NCI-H1092 (cell line): Measurements from ENCODE around the gene HNRNPUL2.
A peak's percentile ranks its signal among the peaks of the same experiment; 100 is the strongest.

ENCODE experiments used
- DNase-seq: peaks from one replicate; lab custom pipeline; 2025; lab: John Stamatoyannopoulos, UW

HNRNPUL2 gene

DNA sequence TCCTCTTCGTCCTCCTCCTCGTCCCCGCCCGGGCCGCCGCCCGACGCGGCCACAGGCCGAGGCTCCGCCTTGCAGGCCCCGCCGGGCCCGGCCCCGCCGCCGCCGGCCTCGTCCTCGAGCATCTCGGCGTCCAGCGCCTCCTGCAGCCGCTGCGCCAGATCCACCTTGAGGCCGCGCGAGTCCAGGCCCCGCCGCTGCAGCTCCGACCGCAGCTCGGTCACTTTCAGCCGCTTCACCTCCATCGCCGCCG is 417 bp downstream of the HNRNPUL2 start:
- no peak for DNase-seq

DNA sequence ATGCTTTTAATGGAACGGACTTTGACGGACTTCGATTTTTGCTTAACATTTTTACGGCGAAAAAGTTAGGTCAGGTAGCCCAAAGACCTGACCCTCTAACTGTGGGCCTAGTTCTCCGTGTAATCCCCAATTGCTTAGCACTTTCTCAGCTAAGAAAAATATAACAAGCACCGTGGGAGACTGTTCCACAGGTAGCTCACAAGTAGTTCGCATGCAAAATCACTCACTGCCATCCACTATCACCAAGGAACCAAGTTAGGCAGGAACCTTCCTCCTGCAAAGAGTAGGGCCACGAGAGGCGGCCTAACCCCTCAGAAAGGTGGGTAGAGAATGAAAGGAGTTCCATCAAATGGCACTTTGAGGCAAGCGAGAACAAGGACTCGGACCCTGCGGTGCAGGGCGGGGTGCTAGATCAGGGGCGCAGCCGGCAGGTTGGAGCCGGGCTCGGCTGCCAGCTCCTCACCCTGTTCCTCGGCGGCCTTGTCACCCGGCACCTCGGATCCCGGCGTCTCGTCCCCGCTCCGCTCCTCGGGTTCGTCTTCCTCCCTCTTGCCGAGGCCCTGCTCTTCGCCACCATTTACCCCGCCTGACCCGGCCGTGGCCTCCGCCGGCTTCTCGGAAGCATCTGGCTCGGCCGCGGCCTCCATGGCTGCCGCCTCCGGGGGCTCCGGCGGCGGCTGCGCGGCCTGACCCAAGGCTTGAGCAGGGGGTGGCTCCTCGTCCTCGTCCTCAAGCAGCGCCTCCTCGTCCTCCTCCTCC is 922 bp downstream of the HNRNPUL2 start:
- DNase-seq = no peak

DNA sequence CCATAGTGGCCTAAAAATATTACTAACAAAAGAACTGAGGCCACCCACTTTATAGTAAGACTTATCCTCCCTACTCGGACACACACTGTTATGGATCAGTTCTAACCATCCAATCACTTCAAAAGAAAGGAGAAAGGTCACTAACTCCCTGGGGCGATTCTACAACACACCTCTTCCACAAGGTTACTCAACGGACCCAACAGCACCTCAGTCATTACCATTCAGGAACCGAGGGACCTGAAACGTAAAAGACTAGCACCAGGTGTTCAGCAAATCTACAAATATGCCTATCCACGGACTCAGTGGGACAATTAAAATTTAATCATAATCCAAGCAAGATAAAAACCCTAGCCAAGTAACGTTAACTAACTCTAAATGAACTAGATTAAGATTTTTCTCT is 1.6 kb downstream of the HNRNPUL2 start:
- no peak for DNase-seq

DNA sequence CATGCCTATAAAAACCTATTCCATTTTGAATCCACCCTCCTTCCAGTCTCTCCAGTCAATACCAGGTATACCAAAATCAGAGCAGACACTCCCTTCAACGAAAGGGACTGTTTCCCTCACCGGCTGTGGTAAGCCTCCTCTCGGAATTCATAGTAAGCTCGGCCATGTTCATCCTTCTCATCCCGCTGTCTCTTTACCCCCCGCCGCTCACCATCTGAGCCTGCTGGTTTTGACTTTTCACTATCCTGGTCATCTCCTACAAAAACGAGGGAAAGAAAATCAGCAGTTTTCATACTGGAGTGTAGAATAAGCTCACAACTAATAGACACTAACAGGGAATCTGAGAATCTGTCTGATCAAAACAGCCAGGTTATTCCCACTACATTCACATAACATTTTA is 3.1 kb downstream of the HNRNPUL2 start:
- DNase-seq = no peak

DNA sequence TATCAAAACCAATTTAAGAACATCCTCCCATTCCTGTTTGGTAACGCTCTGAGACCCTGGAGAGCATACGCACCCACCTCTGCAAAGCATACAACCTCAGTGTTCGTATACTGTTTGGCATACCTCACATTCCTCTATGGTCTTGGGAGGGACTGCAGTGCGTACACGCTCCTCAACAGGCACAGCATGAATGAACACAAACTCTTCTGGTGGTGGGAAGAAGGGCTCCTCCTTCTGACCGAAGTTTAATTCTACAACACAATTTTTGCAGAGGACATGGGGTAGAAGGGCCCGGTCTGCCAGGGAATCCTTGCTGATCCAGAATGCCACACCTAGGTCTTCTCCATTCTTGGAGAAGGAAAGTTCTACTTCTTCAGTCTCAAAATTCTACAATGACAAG is 5.3 kb downstream of the HNRNPUL2 start:
- DNase-seq = no peak

DNA sequence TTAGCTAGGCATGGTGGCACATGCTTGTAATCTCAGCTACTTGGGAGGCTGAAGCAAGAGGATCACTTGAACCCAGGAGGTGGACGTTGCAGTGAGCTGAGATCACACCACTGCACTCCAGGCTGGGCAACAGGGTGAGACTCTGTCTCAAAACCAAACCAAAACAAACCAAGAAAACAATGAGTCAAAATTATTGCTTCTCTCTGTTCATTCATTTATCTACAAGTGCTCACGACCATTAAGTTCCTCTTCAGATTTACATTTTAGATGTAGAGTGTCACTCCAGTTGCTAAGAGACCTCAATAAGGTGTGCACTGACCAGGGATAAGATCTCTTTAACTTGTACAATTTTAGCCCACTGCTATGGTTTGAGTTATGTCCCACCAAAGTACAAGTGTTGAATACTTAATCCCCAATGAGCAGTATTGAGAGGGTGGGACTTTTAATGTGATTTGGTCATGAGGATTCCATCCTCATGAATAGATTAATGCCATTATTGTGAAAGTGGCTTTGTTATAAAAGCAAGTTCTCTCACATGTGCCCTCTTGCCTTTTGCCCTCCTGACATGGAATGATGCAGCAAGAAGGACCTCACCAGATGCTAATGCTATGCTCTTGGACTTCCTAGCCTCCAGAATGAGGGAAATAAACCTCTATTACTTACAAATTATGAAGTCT is 7.8 kb downstream of the HNRNPUL2 start:
- no peak for DNase-seq

DNA sequence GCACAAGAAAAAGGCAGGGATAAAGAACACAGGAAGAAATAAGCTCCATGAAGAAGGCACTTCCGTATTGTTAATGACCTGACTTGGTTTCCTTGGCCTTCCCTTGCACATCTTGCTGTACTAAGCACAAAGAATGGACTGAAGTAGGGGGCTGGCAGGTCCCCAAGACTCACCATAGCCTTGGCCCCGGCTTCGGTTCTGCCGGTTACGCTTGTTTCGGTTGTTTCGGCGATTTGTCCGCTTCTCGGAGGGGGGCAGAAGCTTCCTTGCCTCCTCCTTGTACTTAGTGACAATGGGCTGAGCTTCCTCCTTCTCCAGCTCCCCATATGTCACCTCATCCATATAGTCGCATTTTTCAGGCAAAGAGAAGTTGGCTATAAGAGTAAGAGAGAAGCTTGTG is 10.4 kb downstream of the HNRNPUL2 start:
- DNase-seq = no peak

DNA sequence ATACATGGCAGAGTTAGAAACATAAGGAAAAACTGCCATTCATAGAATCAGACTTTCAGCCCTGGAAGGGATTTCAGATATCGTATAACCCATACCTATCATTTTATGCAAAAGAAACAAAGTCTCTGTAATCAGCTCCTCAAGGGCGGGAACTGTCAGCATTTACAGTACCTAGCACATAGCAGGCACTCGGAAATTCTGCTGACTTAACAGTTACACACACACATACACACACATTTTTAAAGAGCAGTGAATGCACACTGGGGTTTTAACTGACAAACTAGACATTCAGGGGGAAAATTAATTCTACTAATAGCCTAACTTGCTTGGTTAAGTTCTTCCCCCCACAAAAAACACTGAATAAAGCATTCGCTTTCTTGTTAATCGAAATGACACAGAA is 11.1 kb downstream of the HNRNPUL2 start:
- DNase-seq = no peak

DNA sequence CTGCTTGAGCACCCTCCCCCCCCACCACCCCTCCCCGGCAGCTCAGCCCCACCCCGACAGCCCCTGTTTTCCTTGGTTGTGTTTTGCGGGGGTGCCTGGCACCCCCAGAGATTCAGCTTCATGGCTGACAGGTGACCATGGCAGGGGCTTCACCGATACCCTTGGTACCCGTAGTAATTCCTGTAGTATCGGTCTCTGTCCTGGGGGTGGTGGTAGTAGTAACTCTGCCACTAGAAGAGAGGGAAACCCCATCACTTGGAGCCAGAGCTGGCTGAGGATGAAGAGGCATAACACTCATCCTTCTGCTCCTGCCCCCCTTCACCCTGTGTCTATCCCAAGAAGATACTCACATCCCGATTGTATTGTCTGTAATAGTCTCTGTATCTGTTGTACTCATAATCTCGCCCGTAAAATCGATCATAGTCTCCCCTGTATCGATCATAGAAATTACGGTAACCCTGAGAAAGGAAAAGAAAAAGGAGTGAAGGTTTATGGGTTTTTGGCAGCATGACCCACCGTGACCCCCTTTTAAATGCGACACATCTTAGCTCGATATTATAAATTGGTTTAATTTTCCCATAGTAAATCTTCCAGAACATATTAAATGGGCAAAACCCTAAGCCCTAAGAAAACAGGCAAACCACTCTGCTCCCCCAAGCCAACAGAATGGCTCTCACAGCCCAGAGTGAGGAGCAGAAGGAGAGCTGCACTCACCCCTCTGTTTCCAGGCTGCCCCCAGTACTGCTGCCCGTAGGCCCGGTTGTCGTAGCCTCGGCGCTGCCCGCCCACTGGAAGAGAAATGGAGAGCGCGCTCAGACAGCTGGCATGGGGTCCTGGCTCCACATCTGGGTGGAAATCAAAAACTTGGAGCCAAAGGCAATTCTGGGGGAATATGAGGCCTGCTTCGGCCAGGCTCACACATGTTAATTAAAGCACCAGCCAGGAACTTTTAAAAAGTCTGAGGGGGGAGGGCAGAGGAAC is 11.8 kb downstream of the HNRNPUL2 start:
- DNase-seq = no peak

DNA sequence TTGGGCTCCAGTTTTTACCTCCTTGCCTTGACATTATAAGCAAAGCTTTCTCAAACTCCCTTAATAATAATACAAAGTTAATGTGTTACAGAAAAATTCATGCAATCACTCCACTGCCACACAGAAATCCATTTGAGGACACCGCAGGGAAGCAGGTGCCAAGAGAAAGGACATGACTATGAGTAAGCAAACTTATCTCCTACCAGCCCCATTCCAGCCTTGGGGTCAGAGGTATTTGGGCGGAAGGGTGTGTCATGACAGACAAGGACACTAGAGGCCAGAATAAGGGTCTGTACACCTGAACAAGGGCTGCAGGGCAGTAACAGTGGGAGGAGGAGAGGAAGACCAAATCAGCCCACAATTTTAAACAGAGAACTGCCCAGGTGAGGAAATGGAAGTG is 13.9 kb downstream of the HNRNPUL2 start:
- DNase-seq = no peak

DNA sequence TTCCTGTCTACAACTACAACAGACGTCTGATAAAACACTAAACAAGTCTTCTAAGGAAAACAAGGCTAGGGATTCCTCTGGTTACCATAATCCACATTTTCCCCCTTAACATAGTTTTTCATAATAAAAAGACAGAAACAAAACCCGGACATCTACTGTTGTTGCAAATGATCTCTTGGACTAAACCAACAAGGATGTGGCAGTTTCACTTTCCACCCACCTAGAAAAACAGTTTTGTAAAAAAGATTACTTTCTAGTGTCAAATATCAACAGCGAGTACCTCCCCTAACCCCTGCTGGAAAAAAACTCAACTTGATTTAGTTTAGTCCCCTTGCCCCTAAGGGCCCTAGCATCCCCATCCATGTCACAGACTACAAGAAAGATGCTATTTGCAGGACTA is 14.4 kb downstream of the HNRNPUL2 start:
- DNase-seq = no peak

DNA sequence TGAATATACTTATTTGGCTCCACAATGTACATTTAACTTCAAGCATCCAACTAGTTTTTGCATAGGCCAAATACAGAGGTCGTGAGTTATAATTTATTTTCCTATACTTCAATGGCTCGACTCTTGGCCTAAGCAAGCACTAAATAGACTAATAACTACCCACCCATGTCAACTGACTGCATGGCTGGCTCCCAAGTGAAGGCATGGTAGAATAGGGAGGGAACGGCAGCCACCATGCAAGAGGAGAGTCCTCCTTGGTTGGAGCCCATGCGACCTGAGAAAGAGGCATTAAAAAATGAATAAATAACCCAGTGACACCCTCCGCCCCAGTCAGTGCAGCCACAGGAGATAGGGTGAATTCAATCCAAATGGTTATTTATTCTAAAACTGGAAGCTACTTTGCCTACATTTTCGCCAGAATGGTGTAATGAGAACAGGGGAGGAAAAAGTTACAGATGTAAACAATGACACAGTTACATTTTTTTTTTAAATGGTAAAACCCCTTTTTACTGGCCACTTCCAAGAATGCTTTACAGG is 14.9 kb downstream of the HNRNPUL2 start:
- no peak for DNase-seq

DNA sequence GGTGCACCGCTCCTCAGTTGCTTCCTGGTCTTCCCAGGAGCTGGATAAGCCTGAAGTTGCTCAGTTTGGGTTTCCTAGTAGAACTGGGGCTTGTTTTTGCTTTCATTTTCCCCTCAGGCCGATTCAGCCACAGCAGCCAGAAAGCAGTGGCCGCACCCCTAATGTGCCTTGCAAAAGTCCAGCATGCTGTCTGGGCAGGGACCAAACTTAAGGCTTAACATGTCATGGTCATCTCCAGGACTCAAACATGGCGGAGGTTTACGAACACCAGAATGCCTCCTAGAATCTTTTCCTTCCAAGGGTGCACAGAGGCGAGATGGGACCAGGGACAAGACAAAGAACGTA is 17.3 kb downstream of the HNRNPUL2 start:
- DNase-seq = no peak

DNA sequence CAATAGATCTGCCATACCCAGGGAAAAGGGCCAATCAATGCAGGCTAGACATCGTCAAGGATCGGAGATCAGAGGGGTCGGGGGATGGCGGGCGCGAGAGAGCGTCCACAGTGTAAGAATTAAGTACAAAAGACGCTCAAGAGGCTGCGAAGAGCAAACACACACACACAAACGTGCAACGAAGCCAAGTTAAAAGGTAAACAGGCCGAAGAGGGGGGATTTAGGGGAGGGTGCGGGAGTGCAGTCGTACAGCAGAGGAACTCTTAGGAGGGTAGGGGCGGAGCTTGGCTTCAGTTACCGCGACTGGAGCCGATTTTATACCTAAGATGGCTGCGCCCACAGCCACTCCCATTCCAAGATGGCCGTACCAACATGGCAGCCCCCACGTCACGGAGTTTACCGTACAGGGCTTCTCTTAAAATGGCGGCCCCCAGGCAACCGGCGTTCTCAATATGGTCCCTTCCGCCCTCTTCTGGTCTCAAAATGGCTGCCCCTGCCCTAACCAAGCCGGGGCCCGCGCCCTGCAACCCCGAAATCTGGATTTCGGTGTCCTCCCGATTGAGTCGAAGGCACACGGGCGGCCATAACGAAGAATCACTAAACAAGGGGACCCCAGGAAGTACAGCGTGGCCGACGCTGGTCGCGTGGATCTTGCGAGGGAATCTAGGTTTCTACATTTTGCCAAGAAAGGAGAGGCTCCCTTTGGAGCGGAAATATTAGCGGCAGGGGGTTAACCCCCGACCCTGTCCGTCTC is 17.8 kb downstream of the HNRNPUL2 start:
- peak; percentile 99 for DNase-seq

DNA sequence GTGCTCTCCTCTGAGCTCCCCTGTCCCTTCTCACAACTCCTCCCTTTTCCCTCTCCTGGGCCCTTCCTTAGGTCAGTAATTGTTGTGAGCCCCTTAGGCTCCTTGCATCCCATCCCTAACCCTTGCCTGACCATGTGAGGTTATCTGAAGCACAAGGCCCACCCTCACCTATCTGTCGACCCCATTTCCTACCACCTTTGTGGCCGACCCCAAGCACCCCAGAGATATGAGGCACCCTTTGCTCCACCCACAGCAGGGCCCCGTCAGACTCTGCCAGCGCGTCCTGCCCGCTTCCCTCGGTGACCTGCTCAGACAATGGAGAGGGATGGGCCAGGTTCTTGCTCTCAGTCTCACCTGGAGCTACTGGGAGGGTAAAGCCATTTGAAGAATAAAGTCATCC is 18.5 kb downstream of the HNRNPUL2 start:
- DNase-seq = no peak

DNA sequence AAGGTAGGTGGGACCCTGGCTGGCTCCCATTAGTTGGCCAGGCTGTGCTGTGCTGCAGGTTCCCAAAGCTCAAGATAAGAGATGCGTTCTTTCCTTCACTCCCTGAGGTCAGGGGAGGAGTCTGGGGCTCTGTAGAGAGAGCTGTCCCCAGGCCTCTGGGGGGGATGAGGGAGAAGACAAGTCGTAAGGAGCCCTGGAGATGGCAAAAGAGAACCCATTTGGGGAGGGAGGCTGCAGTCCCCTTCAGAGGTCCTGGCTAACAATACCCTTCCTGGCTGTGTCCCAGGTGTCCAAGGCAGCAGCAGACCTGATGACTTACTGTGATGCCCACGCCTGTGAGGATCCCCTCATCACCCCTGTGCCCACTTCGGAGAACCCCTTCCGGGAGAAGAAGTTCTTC is 18.9 kb downstream of the HNRNPUL2 start:
- DNase-seq = no peak

DNA sequence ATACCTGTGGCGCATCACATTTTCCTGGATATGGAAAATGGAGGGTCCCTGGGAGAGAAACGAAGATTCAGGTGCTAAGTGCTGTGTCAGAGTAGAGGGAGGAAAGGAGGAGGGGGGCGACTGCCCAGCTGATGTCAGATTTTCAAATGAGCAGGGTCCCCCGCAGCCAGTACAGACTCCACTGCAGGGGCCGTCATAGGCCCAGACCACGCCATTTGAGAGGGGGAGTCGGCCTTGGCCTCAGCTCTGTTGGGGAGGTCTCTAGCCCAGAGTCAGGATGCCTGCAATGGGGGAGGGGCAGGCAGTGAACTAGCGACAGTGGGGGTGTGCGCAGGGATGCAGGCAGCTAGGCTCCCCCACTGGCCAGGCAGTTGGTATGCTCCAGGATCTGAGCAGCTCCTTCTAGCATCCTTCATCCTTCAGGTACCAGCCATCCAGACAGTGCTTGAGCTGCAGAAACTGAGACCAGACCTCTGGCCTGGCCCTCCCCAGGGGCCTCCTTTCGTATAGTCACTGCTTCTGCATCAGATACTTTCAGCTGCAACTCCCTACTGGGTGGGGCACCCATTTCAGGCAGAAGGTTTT is 19.9 kb downstream of the HNRNPUL2 start, which contains the start of the genes BSCL2 and GNG3:
Gene BSCL2 (minus strand): TSS at position 148 of the 585 bp plus-strand sequence. CDS start 229 bp downstream, outside the sequence.
Gene GNG3 (plus strand): TSS at position 400 of the 585 bp plus-strand sequence. CDS start 620 bp downstream, outside the sequence.
- no peak for DNase-seq

DNA sequence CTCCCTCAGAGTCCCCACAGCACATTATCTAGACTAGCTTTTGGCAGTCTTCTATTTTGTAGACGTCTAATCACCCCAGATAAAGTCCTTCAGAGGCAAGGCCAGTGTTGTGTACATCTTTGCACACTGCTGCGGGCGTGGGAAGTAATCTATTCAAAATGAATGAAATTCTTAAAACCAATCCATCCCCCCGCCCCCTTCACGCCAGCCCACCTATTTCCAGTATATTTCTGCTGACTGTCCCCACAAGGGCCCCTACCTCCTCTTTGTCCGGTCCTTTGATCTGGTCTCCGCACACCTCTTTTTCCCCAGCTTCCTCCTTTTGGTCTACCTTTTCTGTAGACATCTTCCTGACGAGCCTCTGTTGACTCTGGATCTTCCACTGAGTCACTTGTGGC is 20.4 kb downstream of the HNRNPUL2 start:
- no peak for DNase-seq

DNA sequence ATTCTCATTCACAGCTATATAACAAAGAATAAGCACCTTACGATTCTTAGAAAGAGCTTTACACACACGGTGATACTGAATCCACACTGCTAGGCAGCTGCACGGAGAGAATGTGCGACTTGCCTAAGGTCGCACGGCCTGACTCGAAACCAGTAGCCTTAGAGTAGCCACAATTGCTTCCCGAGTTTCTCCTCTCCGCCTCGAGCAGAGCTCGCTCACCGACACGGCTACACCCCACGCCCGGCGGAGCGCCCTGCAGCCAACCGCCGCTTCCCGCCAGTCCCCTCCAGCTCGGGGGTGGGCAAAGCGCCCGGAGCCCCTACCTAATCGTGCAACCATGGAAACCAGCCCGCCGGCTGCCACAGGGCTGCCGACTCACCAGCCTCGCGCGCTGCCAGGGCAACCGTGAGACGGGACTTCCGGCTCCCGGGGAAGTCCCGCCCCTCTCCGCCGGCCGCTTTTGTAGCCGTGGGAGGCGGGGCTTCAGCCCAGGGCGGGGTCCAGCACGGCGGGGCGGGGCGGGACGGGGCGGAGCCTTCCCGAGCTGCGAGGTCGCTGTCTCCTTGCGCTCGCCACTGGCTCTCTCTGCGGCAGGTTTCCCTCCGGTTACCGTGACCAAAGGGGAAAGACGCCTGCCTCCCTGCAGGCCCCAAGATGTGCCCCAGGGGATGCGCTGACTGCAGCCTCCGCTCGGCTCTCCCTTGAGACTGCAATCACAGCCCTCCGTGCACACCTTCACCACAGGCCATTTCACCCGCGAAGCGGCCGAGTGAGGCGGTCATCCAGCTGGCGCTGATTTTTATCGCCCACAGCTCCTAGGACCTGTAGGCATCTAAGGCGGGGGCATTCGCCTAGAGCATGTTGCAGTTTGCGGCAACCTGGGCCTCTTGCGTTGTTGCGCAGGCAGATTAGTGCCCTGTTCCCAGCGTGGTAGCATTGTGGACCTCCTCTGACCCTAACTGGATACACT is 21.1 kb downstream of the HNRNPUL2 start:
- peak; percentile 99 for DNase-seq

DNA sequence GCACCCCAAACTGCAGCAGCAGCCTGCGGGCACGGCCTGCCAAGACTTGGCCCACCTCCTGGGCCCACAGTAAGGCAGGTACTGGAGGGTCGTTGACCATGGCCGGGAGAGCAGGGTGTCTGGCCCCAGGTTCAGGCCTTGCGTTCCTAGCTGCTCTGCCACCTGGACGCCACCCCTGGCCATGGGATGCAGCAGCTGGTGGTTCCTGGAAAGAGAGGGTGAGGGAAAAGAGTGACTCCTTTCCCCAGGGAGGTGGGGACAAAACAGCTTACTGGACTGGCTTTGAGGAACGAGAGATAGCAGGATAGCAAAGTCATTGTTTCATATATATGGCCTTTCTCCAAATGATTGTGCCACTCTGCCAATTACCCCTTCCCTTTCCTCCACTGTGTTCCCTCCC is 21.8 kb downstream of the HNRNPUL2 start:
- DNase-seq = no peak
